Adrenal gland (tissue), 19 donors: ENCODE results near the gene NUP188. TPM values are rescaled to one million over a fixed set of nuclear protein-coding genes. Genes with fewer than 3 reads are reported as not detected.
A peak's percentile ranks its signal among the peaks of the same experiment; 100 is the strongest.

Experiments
- DNase-seq, 7 donors: peaks; one replicate each; pipeline ENCODE4 v3.0.0-alpha.2; 2019 to 2020
- H3K27ac ChIP-seq, 5 donors: fragments of 200-600 bp; sonication (generic) in 4 of 5; 1 replicate in 3 of 5; 2 replicates in 2 of 5; pipeline versions ENCODE4 v1.5.1 to v1.8.0; 2016 to 2020; ENCODE audit warnings: mild to moderate bottlenecking in 1 of 5
- H3K27me3 ChIP-seq: fragments of 200-600 bp; 2 replicates; pipeline ENCODE4 v1.8.0; 2021
- H3K36me3 ChIP-seq, 2 donors: fragments of 200-600 bp; replicated peaks in 1 of 2; 1 replicate in 1 of 2; 2 replicates in 1 of 2; pipeline versions ENCODE4 v1.5.1 to v1.8.0; 2018 to 2022
- H3K4me1 ChIP-seq, 2 donors: fragments of 200-600 bp; replicated peaks in 1 of 2; 1 replicate in 1 of 2; 2 replicates in 1 of 2; pipeline versions ENCODE4 v1.5.1 to v1.8.0; 2018 to 2021
- H3K4me3 ChIP-seq, 4 donors: fragments of 200-600 bp; sonication (generic) in 3 of 4; one replicate each; pipeline ENCODE4 v1.5.1; 2016 to 2018
- H3K9me3 ChIP-seq, 3 donors: fragments of 200-600 bp; sonication (generic) in 1 of 3; replicated peaks in 1 of 3; 1 replicate in 2 of 3; 2 replicates in 1 of 3; pipeline versions ENCODE4 v1.5.1 to v1.8.0; 2016 to 2021
- POLR2A ChIP-seq, 2 donors: fragments of 450-650 bp; IDR thresholded peaks; one replicate each; pipeline ENCODE4 v1.6.1; 2017; ENCODE audit warnings: antibody characterized with exemption in 2 of 2, mild to moderate bottlenecking in 2 of 2, moderate library complexity in 1 of 2
- WGBS, 4 donors: extraction: QIAGEN DNeasy Blood & Tissue Kit in 2 of 4; methylation state at CpG; one replicate each; pipeline versions ENCODE4 v1.1.5 to v1.1.7; 2013 to 2017; 5-methylcytosine and 5-hydroxymethylcytosine counted together
- intact Hi-C, 2 donors: fragments of 100-400 bp; cut with DNase I; formaldehyde crosslinking; loops; one replicate each; pipeline versions ENCODE4 v1.14.1 to v1.15.0; 2022 to 2023
- long read RNA-seq, 10 donors: library from polyadenylated mRNA in 3 of 10; unstranded in 2 of 10; stranded (forward) in 1 of 10; transcript quantifications; one replicate each; pipeline ENCODE4 v2.0.0 and lab custom pipeline, GENCODE V29; 2021 to 2026
- polyA plus RNA-seq, 3 donors: library from polyadenylated mRNA; stranded (reverse); fragments of 200-250 nt in 2 of 3; fragments of 350-450 nt in 1 of 3; fragmentation: Illumina TruSeq in 1 of 3; extraction: RNeasy Lipid Tissue Mini Kit (QIAGEN cat#74804) in 1 of 3; gene quantifications; one replicate each; pipeline ENCODE4 v1.2.3, GENCODE V29; 2013 to 2014
- total RNA-seq, 9 donors: library from RNA; depleted of rRNA in 4 of 9; stranded (reverse); fragments of >200 nt in 4 of 9; fragments of 120-200 nt in 1 of 9; fragmentation: NEBNext Ultra II Directional in 1 of 9; extraction: Animal tissue kit (Norgen Biotek cat#: 25700) in 1 of 9; gene quantifications; one replicate each; pipeline versions ENCODE4 v1.1.0 to v1.2.4, GENCODE V29; 2013 to 2023
- TF ChIP-seq, protein P1 (sequence below), 6 experiments: fragments of 450-650 bp in 4 of 6; fragments of 200-600 bp in 2 of 6; sonication (generic) in 1 of 6; IDR thresholded peaks; 1 replicate in 5 of 6; 2 replicates in 1 of 6; pipeline versions ENCODE4 v1.5.1 to v1.8.0; 2016 to 2021; ENCODE audit warnings: antibody characterized with exemption in 6 of 6, mild to moderate bottlenecking in 2 of 6, moderate library complexity in 1 of 6
- donor health status: healthy with polysubstance abuse.
- donor health status: Bipolar disorder and iron deficiency.
- donor health status: DM: yes; HTN: yes; CAD: no.
- donor health status: DM: no; HTN: no; CAD: no.
- donor health status: DM: no; HTN: no; CAD: no.
- donor health status: DM: yes; HTN: yes; CAD: no.

The NUP188 gene
- total RNA-seq: 100 to 1,000 TPM in 1 of 9 donors, 10 to 100 TPM in 8; 20.2 to 122 (median 40.4) TPM
- polyA plus RNA-seq: 10 to 100 TPM; 26.4 to 32.0 (median 26.4) TPM
- long read RNA-seq, donor 1, full-length matches to known transcripts: 2 of 16 reads
- long read RNA-seq, donor 1, partial matches to known transcripts: 7 of 16 reads
- long read RNA-seq, donor 1, other reads (novel, unspliced or antisense): 7 of 16 reads
- long read RNA-seq, donor 2, partial matches to known transcripts: 19 of 29 reads
- long read RNA-seq, donor 2, other reads (novel, unspliced or antisense): 10 of 29 reads
- long read RNA-seq, donor 3: 0 reads
- long read RNA-seq, donor 4, full-length matches to known transcripts: 1 of 3 reads
- long read RNA-seq, donor 4, partial matches to known transcripts: 2 of 3 reads
- long read RNA-seq, donor 4, other reads (novel, unspliced or antisense): 0 of 3 reads
- long read RNA-seq, donor 5, full-length matches to known transcripts: 23 of 50 reads
- long read RNA-seq, donor 5, partial matches to known transcripts: 9 of 50 reads
- long read RNA-seq, donor 5, other reads (novel, unspliced or antisense): 18 of 50 reads
- long read RNA-seq, donor 6, full-length matches to known transcripts: 1 of 2 reads
- long read RNA-seq, donor 6, partial matches to known transcripts: 1 of 2 reads
- long read RNA-seq, donor 6, other reads (novel, unspliced or antisense): 0 of 2 reads
- long read RNA-seq, donor 7, partial matches to known transcripts: 5 of 5 reads
- long read RNA-seq, donor 7, other reads (novel, unspliced or antisense): 0 of 5 reads
- long read RNA-seq, donor 8, partial matches to known transcripts: 16 of 39 reads
- long read RNA-seq, donor 8, other reads (novel, unspliced or antisense): 23 of 39 reads
- long read RNA-seq, donor 9: 0 reads
- long read RNA-seq, donor 10: 0 reads

GRCh38 chr9:128947527-128948301 lies at the start of gene NUP188, which contains the start of gene DOLK:
Gene NUP188 (plus strand): TSS chr9:128947699. CDS start chr9:128947720, 21 bp downstream.
Gene DOLK (minus strand): TSS chr9:128947603. CDS start chr9:128947303, 300 bp downstream.
- H3K4me3 ChIP-seq: peak within 1 kb of the TSS; percentile 45 to 83 (median 71)
- peak; percentile 65 to 90 for TF ChIP-seq POLR2A (IDR thresholded peaks at IDR 0.05)
- TF ChIP-seq, protein P1, sequence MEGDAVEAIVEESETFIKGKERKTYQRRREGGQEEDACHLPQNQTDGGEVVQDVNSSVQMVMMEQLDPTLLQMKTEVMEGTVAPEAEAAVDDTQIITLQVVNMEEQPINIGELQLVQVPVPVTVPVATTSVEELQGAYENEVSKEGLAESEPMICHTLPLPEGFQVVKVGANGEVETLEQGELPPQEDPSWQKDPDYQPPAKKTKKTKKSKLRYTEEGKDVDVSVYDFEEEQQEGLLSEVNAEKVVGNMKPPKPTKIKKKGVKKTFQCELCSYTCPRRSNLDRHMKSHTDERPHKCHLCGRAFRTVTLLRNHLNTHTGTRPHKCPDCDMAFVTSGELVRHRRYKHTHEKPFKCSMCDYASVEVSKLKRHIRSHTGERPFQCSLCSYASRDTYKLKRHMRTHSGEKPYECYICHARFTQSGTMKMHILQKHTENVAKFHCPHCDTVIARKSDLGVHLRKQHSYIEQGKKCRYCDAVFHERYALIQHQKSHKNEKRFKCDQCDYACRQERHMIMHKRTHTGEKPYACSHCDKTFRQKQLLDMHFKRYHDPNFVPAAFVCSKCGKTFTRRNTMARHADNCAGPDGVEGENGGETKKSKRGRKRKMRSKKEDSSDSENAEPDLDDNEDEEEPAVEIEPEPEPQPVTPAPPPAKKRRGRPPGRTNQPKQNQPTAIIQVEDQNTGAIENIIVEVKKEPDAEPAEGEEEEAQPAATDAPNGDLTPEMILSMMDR (IDR thresholded peaks at IDR 0.05): peak in 1 of 6 experiments; percentile 6
- intact Hi-C loops: no loop called here
- H3K36me3 ChIP-seq: peaks cover 0 to 8% of the 10 kb centered on the region in 2 donors
- no peaks in the 10 kb centered on the region for H3K9me3 ChIP-seq
- H3K27ac ChIP-seq: peak within 1 kb of the TSS; percentile 91 to 99 (median 97)
- 0 to 2% (median 1%) methylated on average over 31 to 86 of the region's 86 CpGs for WGBS, 4 donors
- peak; percentile 95 to 98 (median 97) for DNase-seq
- H3K27me3 ChIP-seq: no peaks in the 10 kb centered on the region
- H3K4me1 ChIP-seq: peaks cover 12 to 27% of the 10 kb centered on the region in 2 donors

GRCh38 chr9:128898382-128898781 lies 49.1 kb upstream of the NUP188 start:
- TF ChIP-seq POLR2A (IDR thresholded peaks at IDR 0.05): no peak
- TF ChIP-seq, protein P1 (IDR thresholded peaks at IDR 0.05): no peak
- peaks cover 0 to 5% of the 10 kb centered on the region in 2 donors for H3K4me1 ChIP-seq
- intact Hi-C loops: no loop called here
- H3K4me3 ChIP-seq: no peak overlapping the region
- H3K36me3 ChIP-seq: peaks cover 0 to 19% of the 10 kb centered on the region in 2 donors
- WGBS, 4 donors: 78 to 83% (median 80%) methylated on average over 5 of the region's 5 CpGs
- H3K27ac ChIP-seq: peak overlapping the region in 1 of 5 donors; percentile 29
- DNase-seq: no peak
- H3K9me3 ChIP-seq: no peaks in the 10 kb centered on the region
- H3K27me3 ChIP-seq: no peaks in the 10 kb centered on the region

DNA sequence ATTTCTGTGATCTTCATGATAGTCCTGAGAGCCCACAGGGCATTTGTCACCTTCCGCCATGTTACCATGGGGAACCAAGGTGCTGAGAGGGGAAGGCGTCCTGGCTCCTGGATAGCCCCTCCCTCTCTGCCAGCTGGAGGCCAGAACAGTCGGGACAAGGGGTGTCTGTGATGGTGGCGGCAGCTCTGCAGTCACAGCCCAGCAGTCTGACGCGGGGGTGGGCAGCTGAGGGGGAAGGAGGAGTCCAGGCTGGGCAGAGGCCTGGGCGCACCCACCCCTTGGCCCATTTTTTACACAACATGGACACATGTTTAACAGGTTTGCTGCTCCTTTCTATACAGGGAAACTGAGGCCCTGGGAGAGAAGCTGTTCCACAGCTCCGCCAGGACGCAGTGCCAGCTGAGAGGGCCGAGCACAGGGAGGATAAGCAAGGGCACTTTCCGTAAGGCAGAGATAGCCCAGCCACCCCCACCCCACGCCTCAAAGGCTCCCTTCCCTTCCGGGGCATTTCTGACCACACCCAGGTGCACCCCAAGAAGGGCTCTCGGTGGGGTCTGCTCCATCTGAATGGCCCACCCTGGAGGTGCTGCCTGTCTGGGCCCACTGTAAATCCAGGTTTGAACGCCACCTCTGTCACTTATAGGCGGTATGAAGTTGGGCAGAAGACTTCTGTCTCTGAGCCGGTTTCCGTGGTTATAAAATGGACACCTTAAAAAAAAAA lies 48.5 kb upstream of the NUP188 start:
- no peak for TF ChIP-seq POLR2A (IDR thresholded peaks at IDR 0.05)
- TF ChIP-seq, protein P1 (IDR thresholded peaks at IDR 0.05): no peak
- H3K36me3 ChIP-seq: peaks cover 0 to 19% of the 10 kb centered on the region in 2 donors
- no peaks in the 10 kb centered on the region for H3K9me3 ChIP-seq
- no peaks in the 10 kb centered on the region for H3K27me3 ChIP-seq
- no peak for DNase-seq
- peak overlapping the region in 1 of 5 donors; percentile 29 for H3K27ac ChIP-seq
- no peak overlapping the region for H3K4me3 ChIP-seq
- 86 to 90% (median 90%) methylated on average over 10 to 18 of the region's 18 CpGs for WGBS, 4 donors
- H3K4me1 ChIP-seq: peaks cover 0 to 5% of the 10 kb centered on the region in 2 donors
- intact Hi-C loops: no loop called here
